HUDEP-2 (cell line): ENCODE results near the gene MYEF2.

Source experiments
- DNase-seq, 76 experiments: peaks; one replicate each; lab custom pipeline; 2025; ENCODE audit not compliant: unreplicated experiment in 76 of 76; lab: John Stamatoyannopoulos, UW

The MYEF2 gene

GRCh38 chr15:48177766-48178647, at the start of gene MYEF2:
Gene MYEF2, minus strand, starts transcription at chr15:48178295. Its CDS starts 58 bp downstream, at chr15:48178237.
- peak in 54 of 76 experiments; percentile 1 to 68 (median 36) for DNase-seq

- no peak for DNase-seq
Measured at GRCh38 chr15:48225771-48226170, 47.7 kb upstream of the MYEF2 start.

GRCh38 chr15:48222627-48223026, 44.5 kb upstream of the MYEF2 start:
- DNase-seq, result no peak

- no peak for DNase-seq
Measured at GRCh38 chr15:48221885-48222284, 43.8 kb upstream of the MYEF2 start.

- DNase-seq, result no peak
Measured at GRCh38 chr15:48221261-48221660, 43.2 kb upstream of the MYEF2 start.

- DNase-seq, result no peak
Measured at GRCh38 chr15:48205981-48206380, 27.9 kb upstream of the MYEF2 start, which contains the start of gene SLC12A1. Gene SLC12A1, plus strand, starts transcription at chr15:48206302. Its CDS starts 1,418 bp downstream, at chr15:48207720.

GRCh38 chr15:48202068-48202467, 24.0 kb upstream of the MYEF2 start:
- no peak for DNase-seq

GRCh38 chr15:48191574-48192225, 13.6 kb upstream of the MYEF2 start, which contains the start of gene CTXN2:
Gene CTXN2, plus strand, starts transcription at chr15:48191665. Its CDS starts 9,636 bp downstream, at chr15:48201301.
- DNase-seq, result no peak

GRCh38 chr15:48190932-48191573, 13.0 kb upstream of the MYEF2 start:
- peak in 47 of 76 experiments; percentile 1 to 68 (median 22) for DNase-seq

GRCh38 chr15:48186271-48186670, 8.2 kb upstream of the MYEF2 start:
- no peak for DNase-seq

- DNase-seq, result no peak
Measured at GRCh38 chr15:48185529-48185928, 7.4 kb upstream of the MYEF2 start.

GRCh38 chr15:48182749-48183148, 4.7 kb upstream of the MYEF2 start:
- DNase-seq, result no peak

- DNase-seq, result no peak
Measured at GRCh38 chr15:48178648-48178931, 495 bp upstream of the MYEF2 start.

- DNase-seq, result peak in 2 of 76 experiments; percentile 2 to 4
Measured at GRCh38 chr15:48177383-48177765, 721 bp downstream of the MYEF2 start.

- no peak for DNase-seq
Measured at GRCh38 chr15:48176957-48177356, 1.1 kb downstream of the MYEF2 start.

GRCh38 chr15:48176112-48176511, 2.0 kb downstream of the MYEF2 start:
- no peak for DNase-seq

GRCh38 chr15:48175126-48175525, 3.0 kb downstream of the MYEF2 start:
- no peak for DNase-seq

GRCh38 chr15:48170981-48171380, 7.1 kb downstream of the MYEF2 start:
- DNase-seq, result no peak

GRCh38 chr15:48168616-48169015, 9.5 kb downstream of the MYEF2 start:
- no peak for DNase-seq

- no peak for DNase-seq
Measured at GRCh38 chr15:48153526-48153925, 24.6 kb downstream of the MYEF2 start.

- no peak for DNase-seq
Measured at GRCh38 chr15:48149858-48150257, 28.2 kb downstream of the MYEF2 start.
